HG02884 (cell line): ENCODE measurements around the gene SHMT2.

Source experiments
- ATAC-seq: cut with Tn5 transposase; IDR thresholded peaks from one replicate; pipeline ENCODE4 v1.9.1; 2021; ENCODE audit warnings: mild to moderate bottlenecking, moderate library complexity; ENCODE audit not compliant: unreplicated experiment

SHMT2 gene

GRCh38 chr12:57196956-57197355, 32.6 kb upstream of the SHMT2 start:
- ATAC-seq: no peak

- no peak for ATAC-seq
These were observed 31.2 kb upstream of the SHMT2 start for GRCh38 chr12:57198329-57198728.

GRCh38 chr12:57199191-57199590, 30.3 kb upstream of the SHMT2 start:
- no peak for ATAC-seq

- no peak for ATAC-seq
These were observed 29.0 kb upstream of the SHMT2 start for GRCh38 chr12:57200497-57200896.

GRCh38 chr12:57201219-57201618, 28.3 kb upstream of the SHMT2 start:
- no peak for ATAC-seq

GRCh38 chr12:57201631-57202030, 27.9 kb upstream of the SHMT2 start:
- ATAC-seq: no peak

- no peak for ATAC-seq
These were observed 27.2 kb upstream of the SHMT2 start for GRCh38 chr12:57202321-57202720.

GRCh38 chr12:57203201-57203600, 26.3 kb upstream of the SHMT2 start:
- ATAC-seq: no peak

- ATAC-seq: no peak
These were observed 25.7 kb upstream of the SHMT2 start for GRCh38 chr12:57203791-57204190.

GRCh38 chr12:57204454-57204853, 25.1 kb upstream of the SHMT2 start:
- ATAC-seq: no peak

- no peak for ATAC-seq
These were observed 24.3 kb upstream of the SHMT2 start for GRCh38 chr12:57205186-57205585.

GRCh38 chr12:57205931-57206330, 23.6 kb upstream of the SHMT2 start:
- no peak for ATAC-seq

GRCh38 chr12:57207731-57208630, 21.5 kb upstream of the SHMT2 start:
- ATAC-seq: no peak

- ATAC-seq: no peak
These were observed 20.8 kb upstream of the SHMT2 start for GRCh38 chr12:57208631-57209282.

- no peak for ATAC-seq
These were observed 19.6 kb upstream of the SHMT2 start for GRCh38 chr12:57209916-57210315.

- no peak for ATAC-seq
These were observed 19.1 kb upstream of the SHMT2 start for GRCh38 chr12:57210461-57210860.

GRCh38 chr12:57210926-57211692, 18.4 kb upstream of the SHMT2 start:
- ATAC-seq: no peak

GRCh38 chr12:57211791-57212700, 17.5 kb upstream of the SHMT2 start:
- ATAC-seq: no peak

GRCh38 chr12:57212701-57213057, 16.8 kb upstream of the SHMT2 start:
- no peak for ATAC-seq

GRCh38 chr12:57213058-57213715, 16.3 kb upstream of the SHMT2 start:
- ATAC-seq: no peak
